GM18499 (cell line): Measurements from ENCODE around the gene KEAP1.
"Not testable (repeated sequence)": the region's sequence is repeated elsewhere in the genome, so short reads cannot be mapped to it uniquely, and the experiment has no call there.

Experiments used
- ATAC-seq: cut with Tn5 transposase; IDR thresholded peaks from one replicate; pipeline ENCODE4 v1.9.1; 2021; ENCODE audit warnings: moderate number of reproducible peaks; ENCODE audit not compliant: insufficient read depth, unreplicated experiment

KEAP1 gene

DNA sequence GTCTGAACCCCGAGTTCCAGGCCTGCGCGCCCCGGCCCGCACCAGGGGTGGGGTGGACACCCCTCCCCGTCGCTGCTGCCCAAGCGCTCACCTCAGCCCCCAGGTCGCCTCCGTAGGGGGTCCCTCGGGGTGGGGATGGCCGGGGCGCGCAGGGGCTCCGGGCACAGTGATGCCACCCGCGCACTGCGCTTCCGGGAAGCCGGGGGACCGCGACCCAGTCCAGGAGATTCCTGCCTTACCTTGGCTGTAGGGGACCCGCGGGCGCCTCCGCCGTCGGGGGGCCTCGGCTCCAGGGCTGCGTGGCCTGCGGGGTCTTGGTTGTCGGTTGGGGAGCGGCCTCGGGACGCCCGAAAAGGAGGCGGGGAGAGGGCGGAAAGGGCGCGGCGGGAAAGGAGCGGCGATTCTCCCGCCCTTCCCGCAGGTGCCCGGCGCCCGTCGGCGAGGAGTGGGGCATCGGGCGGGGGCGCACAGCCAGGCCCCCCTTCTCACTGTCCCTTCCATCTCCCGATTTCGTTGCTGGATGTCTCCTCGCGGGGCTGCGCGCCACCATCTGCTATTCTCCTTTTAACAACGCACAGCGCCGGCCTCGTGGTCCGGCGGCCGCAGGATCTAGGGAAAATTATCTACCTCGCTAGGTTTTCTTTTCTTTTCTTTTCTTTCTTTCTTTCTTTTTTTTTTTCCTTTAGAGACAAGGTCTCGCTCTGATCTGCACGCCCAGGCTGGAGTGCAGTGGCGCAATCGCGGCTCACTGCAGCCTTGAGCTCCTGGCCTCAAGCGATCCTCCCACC lies at the start of gene KEAP1:
Gene KEAP1 (minus strand): TSS at position 355 of the 788 bp plus-strand sequence. CDS start 3,323 bp downstream, outside the sequence.
- peak; percentile 9 for ATAC-seq

DNA sequence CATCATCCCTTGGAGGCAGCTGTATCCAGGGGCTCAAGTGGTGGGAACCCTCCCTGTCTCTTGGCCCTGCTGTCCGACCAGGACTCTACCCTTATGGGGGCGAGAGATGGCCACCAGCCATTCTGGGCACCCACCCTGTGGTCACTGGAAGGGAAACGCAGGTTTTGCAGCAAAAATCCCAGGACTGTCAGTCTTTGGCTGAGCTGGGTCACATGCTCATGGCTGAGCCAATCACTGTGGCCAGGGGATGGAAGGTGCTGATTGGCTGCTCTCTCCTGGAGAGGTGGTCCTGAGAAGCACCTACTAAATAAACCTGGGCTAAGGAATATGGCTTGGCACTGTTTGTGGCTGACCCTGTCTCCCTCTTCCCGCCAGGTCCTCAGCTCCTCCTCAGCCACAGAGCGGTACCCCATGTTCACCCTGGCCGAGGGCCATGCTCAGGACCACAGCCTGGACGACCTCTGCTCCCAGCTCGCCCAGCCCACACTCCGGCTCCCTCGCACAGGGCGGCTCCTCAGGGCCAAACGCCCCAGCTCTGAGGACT lies 49.4 kb upstream of the KEAP1 start:
- ATAC-seq = no peak

DNA sequence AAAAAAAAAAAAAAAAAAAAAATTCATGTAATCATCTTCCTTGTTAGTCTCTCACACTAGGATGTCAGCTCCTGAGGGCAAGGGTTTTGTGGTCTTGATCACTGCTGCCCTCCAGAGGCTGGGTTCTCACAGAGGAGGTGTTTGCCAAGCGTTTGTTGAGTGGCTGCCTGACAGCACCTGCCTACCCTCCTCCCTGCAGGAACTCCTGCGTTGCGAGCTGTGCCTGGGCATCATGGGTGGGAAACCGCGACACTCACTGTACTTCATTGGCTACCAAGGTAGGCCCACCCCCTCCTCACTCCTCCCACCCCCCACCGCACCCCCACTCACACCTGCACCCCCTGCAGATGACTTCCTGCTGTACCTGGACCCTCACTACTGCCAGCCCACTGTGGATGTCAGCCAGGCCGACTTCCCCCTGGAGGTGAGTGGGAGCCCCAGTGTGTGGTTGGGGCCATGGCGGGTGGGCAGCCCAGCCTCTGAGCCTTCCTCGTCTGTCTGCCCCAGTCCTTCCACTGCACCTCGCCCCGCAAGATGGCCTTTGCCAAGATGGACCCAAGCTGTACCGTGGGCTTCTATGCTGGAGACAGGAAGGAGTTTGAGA lies 48.6 kb upstream of the KEAP1 start:
- ATAC-seq = no peak

DNA sequence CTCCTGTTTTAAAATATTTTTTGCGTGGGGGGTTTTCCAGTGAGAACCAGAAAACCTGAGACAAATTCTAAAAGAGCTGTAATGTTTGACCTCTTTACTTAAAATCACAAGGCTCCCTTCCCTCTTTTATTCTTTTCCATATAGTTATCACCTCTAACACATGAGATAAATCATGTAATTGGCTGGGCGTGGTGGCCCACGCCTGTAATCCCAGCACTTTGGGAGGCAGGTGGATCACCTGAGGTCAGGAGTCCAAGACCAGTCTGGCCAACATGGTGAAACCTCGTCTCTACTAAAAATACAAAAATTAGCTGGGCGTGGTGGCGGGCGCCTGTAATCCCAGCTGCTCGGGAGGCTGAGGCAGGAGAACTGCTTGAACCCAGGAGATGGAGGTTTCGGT lies 47.9 kb upstream of the KEAP1 start:
- not testable (repeated sequence) for ATAC-seq

DNA sequence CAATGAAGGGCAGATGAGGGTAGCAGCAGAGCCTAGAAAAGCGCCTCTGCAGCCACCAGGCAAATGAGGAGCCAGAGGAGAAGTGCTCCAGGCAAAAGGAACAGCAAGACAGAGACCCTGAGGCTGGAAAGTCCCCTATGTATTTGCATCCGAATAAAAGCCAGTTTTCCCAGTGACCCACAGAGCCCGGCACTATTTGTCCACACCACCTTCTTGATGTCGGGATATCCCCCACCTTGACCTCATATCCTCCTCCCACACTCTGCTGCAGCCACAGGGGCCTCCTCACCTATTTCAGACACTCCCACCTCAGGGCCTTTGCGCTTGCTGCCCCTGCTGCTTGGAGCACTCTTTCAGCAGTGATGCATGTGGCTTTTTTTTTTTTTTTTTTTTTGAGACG lies 47.2 kb upstream of the KEAP1 start:
- no peak for ATAC-seq

DNA sequence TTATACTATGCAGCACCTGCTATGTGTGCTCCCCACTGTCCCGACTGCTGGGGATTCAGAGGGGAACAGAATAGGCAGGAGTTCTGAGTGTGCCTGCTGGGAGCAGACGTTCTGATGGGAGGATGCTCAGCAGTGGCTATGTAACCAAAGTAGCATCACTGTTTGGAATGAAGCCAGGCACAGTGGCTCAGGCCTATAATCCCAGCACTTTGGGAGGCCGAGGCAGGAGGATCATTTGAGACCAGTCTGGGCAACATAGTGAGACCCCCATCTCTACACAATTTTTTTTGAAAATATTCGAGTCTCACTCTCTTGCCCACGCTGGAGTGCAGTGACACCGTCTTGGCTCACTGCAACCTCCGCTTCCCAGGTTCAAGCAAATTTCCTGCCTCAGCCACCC lies 46.6 kb upstream of the KEAP1 start:
- no peak for ATAC-seq

DNA sequence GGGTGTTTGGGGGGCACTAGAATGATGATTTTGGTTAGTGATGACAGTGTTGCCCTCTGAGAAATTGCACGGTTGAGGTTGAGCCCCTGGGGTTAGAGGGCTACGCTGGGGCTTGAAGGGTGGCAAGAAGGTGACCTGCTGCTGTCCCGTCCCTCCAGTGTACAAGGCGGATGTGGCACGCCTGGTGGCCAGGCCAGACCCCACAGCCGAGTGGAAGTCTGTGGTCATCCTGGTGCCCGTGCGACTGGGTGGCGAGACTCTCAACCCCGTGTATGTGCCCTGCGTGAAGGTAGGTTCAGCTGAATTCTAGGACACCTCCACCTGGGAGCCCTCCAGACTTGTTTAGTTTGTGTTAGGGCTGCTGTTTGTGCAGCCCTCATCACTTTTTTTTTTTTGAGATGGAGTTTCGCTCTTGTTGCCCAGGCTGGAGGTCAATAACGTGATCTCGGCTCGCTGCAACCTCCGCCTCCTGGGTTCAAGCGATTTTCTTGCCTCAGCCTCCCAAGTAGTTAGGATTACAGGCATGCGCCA lies 45.7 kb upstream of the KEAP1 start:
- no peak for ATAC-seq

DNA sequence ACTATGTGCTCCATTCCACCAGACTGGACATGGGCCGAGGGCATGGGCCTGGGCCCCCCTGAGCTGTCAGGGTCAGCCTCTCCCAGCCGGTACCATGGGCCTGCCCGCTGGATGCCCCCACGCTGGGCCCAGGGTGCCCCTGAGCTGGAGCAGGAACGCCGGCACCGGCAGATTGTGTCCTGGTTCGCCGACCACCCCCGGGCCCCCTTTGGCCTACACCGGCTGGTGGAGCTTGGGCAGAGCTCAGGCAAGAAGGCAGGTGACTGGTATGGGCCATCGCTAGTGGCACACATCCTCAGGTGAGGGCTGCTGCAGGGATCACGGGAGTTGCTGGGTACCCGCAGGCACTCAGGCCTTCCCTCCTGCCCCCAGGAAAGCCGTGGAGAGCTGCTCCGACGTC lies 43.7 kb upstream of the KEAP1 start:
- no peak for ATAC-seq

DNA sequence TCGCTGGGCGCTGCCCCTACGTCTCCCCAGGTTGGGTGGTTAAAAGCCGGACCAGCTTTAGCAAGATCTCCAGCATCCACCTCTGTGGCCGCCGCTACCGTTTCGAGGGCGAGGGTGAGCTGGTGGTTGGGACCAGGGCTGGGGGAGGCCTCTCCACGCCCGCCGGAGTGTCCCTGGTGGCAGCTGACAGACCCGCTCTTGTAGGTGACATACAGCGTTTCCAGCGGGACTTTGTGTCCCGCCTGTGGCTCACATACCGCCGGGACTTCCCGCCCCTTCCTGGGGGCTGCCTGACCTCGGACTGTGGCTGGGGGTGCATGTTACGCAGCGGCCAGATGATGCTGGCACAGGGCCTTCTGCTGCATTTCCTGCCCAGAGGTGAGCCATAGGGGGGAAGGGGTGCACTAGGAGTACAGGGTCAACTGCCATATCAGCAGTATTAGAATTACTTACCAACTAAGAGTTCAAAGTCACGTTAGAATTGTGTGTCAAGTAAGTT lies 41.6 kb upstream of the KEAP1 start:
- no peak for ATAC-seq

DNA sequence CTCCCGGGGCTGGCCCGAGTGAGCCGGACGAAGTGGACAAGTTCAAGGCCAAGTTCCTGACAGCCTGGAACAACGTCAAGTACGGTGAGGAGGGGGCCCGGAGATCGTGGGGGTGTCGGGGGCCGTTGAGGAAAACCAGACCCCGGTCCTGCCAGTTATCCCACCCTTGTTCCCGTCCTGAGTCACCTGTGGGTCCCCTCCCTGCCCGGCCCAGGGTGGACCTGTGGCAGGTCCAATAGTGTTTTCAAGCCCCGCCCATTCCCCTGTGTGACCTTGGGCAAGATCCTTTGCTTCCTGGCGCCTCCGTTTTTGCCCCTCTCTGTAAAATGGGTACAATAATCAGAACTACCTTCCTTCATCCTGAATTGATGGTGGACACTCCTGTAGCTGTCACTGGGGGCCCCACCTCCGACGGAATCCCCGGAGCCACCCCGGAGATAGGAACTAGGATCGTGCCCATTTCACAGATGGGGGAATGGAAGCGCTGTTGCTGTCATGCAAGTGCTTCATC lies 41.1 kb upstream of the KEAP1 start:
- ATAC-seq = no peak

DNA sequence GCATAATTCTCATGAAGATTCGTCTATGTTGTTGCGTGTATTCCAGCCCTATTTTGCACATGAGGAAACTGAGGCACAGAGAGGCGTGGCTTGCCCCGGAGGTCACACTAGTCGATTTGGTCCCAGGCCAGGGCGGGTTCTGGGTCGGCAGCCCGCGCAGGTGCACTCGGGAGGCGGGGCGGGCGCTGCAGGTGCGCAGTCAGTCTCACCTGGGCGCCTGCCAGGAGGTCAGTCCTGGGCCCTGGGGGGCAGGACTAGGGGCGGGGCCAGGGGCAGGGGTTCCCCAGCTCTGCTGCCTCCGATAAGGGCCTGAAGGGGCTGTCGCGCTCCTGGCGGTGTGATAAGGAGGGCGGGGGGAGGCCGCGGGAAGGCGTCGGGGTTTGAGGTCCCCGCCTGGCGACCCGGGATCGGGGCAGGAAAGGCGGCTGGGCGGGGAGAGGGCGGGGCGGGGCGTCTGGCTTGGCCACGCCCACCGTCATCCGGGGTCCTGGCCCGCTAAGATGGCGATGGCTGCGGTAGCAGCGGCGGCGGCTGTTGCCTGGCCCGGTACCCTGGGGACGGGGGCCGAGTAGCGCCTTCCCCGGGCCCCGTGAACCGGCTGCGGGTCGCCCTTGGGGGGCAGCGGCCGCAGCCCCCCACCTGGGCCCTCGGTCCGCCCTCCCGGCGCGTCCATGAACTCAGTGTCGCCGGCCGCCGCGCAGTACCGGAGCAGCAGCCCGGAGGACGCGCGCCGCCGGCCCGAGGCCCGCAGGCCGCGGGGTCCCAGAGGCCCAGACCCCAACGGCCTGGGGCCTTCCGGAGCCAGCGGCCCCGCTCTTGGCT lies 40.5 kb upstream of the KEAP1 start, which contains the start of gene ATG4D:
Gene ATG4D (plus strand): TSS at position 485 of the 822 bp plus-strand sequence. CDS start 187 bp downstream, at position 672.
- no peak for ATAC-seq

DNA sequence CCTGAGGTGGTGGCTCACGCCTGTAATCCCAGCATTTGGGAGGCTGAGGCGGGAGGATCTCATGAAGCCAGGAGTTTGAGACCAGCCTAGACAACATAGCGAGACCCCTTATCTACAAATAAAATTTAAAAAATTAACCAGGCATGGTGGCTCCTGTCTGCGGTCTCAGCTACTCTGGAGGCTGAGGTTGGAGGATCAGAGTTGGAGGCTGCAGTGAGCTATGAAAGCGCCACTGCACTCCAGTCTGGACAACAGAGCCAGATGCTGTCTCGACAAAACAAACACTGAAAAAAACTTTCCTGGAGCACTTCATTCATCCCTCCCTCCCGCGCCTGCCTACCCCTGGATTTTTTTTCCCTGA lies 39.9 kb upstream of the KEAP1 start:
- no peak for ATAC-seq

DNA sequence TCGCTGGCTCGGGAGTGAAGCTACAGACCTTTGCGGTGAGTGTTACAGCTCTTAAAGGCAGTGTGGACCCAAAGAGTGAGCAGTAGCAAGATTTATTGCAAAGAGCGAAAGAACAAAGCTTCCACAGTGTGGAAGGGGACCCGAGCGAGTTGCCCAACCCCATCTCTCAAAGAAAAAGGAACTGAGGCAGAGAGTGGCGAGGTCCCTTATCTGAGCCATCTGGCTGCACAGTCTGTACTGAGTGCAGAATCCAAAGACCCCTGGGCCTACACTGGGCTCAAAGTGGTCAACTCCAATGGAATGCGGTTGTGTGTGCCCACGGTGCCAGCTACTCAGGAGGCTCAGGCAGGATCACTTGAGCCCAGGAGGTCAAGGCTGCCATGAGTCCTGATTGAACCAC lies 35.9 kb upstream of the KEAP1 start:
- not testable (repeated sequence) for ATAC-seq

DNA sequence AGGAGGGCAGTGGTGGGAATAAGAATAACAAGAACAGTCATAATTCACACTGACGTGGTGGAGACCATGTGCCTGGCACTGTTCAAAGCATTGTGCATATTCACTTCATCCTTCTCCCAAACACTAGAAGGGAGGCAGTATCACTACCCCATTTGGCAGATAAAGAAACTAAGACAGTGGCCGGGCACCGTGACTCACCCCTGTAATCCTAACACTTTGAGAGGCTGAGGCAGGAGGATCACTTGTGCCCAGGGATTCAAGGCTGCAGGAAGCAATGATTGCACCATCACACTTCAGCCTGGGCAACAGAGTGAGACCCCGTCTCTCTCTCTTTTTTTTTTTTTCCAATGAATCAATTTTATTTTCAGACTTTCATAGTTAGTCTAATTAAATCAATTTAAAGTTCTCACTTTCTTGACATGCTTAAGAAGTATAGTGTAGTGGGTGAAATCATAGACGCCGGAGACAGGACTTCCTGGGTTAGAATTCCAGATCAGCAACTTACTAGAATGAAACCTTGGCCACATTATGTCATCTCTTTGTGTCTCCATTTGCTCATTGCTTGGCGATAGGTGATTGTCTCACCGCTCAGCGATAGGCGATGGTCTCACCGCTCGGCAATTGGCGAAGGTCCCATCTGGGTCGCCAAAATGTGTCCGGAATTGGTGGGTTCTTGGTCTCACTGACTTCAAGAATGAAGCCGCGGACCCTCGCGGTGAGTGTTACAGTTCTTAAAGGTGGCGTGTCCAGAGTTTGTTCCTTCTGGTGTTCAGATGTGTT lies 35.2 kb upstream of the KEAP1 start:
- ATAC-seq = no peak

DNA sequence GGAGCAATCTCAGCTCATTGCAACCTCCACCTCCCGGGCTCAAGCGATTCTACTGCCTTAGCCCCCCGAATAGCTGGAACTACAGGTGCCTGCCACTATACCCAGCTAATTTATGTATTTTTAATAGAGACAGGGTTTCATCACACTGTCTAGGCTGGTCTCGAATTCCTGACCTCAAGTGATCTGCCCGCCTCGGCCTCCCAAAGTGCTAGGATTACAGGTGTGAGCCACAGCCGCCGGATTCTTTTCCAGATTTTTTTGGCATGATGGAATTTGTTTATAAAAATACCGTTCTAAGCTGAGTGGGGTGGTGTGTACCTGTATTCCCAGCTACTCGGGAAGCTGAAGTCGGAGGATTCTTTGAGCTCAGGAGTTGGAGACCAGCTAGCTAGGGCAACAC lies 34.5 kb upstream of the KEAP1 start:
- no peak for ATAC-seq

DNA sequence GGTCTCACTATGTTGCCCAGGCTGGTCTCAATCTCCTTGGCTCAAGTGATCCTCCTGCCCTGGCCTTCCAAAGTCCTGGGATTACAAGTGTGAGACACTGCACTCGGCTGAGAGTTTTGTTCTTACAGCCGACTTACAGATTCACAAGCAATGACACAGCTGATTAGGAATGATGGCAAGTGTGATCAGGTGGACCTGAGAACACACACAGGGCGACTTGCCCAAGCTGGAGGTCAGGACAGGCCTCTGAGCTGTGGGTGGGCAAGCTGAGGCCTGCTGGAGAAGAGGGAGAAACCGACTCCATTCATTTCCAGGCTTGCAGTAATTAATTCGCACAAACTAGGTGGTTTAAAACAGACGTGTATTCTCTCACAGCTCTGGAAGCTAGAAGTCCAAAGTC lies 32.5 kb upstream of the KEAP1 start:
- ATAC-seq = no peak

DNA sequence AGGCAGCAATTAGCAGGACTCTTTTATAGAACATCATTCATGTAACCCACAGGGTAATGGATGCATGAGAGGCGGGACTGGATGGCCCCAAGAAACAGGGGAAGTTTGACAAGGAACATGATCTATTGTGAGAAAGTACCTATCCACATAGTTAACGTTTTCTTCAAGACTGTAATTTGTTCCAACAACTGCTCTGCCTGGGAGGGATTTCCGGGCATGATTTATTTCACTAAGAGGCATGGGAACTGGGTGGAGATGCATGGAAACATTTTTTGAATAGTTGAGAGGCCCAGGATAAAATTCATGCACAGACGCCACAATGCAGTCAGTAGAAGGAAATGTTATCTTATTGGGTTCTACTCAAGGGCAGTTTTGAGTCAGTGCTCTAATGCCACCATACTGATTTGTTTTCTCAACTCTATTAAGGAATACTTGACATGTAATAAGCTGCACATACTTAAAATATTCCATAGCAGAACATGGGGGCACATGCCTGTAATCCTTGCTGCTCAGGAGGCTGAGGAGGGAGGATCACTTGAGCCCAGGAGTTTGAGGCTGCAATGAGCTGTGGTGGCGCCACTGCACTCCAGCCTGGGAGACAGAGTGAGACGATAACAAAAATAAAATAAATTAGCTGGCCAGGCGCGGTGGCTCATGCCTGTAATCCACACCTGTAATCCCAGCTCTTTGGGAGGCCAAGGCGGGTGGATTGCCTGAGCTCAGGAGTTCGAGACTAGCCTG lies 30.7 kb upstream of the KEAP1 start:
- no peak for ATAC-seq

DNA sequence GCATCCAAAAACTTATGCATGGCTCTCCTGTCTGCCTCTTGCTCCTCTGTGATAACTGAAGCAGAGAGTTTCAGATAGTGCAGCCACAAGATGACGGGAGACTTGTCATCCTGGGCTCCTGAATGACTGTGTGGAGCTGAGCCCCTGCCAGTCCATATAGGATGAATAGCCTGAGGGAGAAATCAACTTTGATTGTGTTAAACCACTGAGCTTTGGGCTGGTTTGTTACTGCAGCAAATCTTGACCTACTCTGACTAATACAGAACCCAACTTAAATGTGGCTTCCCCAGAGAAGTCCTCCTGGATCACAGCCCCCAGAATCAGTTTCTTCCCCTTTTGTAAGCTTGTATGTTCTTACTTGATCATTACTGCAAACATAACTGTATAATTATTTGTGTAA lies 29.3 kb upstream of the KEAP1 start:
- no peak for ATAC-seq

DNA sequence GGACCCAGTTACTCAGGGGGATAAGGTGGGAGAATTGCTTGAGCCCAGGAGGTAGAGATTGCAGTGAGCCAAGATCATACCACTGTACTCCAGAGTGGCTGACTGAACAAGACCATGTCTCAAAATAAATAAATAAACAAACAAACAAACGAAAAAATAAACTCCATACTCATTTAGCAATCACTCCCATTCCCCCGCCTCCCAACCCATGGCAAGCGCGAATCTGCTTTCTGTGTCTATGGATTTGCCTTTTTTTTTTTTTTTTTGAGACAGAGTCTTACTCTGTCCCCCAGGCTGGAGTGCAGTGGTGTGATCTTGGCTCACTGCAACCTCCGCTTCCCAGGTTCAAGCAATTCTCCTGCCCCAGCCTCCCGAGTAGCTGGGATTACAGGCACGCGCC lies 23.7 kb upstream of the KEAP1 start:
- ATAC-seq = not testable (repeated sequence)
